HPDE6-E6E7 (cell line): ENCODE results near the gene FHL1.
"Not testable (repeated sequence)": the region's sequence is repeated elsewhere in the genome, so short reads cannot be mapped to it uniquely, and the experiment has no call there.

Experiments
- DNase-seq: peaks from one replicate; pipeline ENCODE4 v3.0.0; 2011; ENCODE audit warnings: missing footprints; ENCODE audit errors: extremely low spot score

Gene FHL1

GRCh38 chrX:136209016-136209738 lies 61.8 kb downstream of the FHL1 start:
- DNase-seq, result no peak

- DNase-seq, result no peak
Measured at GRCh38 chrX:136209751-136210150, 62.4 kb downstream of the FHL1 start.

- DNase-seq, result no peak
Measured at GRCh38 chrX:136210243-136210642, 62.9 kb downstream of the FHL1 start.

- no peak for DNase-seq
Measured at GRCh38 chrX:136210806-136211205, 63.5 kb downstream of the FHL1 start.

GRCh38 chrX:136211766-136212556 lies 64.6 kb downstream of the FHL1 start:
- no peak for DNase-seq

GRCh38 chrX:136212557-136213111 lies 65.3 kb downstream of the FHL1 start:
- no peak for DNase-seq

GRCh38 chrX:136214551-136214950 lies 67.2 kb downstream of the FHL1 start:
- DNase-seq, result no peak

GRCh38 chrX:136215559-136215958 lies 68.2 kb downstream of the FHL1 start:
- no peak for DNase-seq

GRCh38 chrX:136219893-136220292 lies 72.6 kb downstream of the FHL1 start:
- no peak for DNase-seq

- no peak for DNase-seq
Measured at GRCh38 chrX:136220540-136220939, 73.2 kb downstream of the FHL1 start.

- no peak for DNase-seq
Measured at GRCh38 chrX:136220951-136221350, 73.6 kb downstream of the FHL1 start.

GRCh38 chrX:136221851-136222513 lies 74.6 kb downstream of the FHL1 start:
- no peak for DNase-seq

GRCh38 chrX:136227074-136227473 lies 79.7 kb downstream of the FHL1 start:
- DNase-seq, result no peak

- DNase-seq, result no peak
Measured at GRCh38 chrX:136227948-136228838, 80.9 kb downstream of the FHL1 start.

- no peak for DNase-seq
Measured at GRCh38 chrX:136228839-136229207, 81.5 kb downstream of the FHL1 start.

GRCh38 chrX:136237074-136237473 lies 89.7 kb downstream of the FHL1 start:
- no peak for DNase-seq

GRCh38 chrX:136237849-136238248 lies 90.5 kb downstream of the FHL1 start:
- not testable (repeated sequence) for DNase-seq

- DNase-seq, result no peak
Measured at GRCh38 chrX:136246201-136246600, 98.9 kb downstream of the FHL1 start.

- DNase-seq, result no peak
Measured at GRCh38 chrX:136250191-136251040, 103.1 kb downstream of the FHL1 start.
